CD4-positive, alpha-beta T cell treated with Interleukin-4 for 4 hours (primary cell): ENCODE results near the gene POU2AF2.
A peak's percentile ranks its signal among the peaks of the same experiment; 100 is the strongest.
"Not testable (repeated sequence)": the region's sequence is repeated elsewhere in the genome, so short reads cannot be mapped to it uniquely, and the experiment has no call there.

Experiments
- DNase-seq: peaks from one replicate; pipeline ENCODE4 v3.0.0-alpha.2; 2020

Gene POU2AF2, protein sequence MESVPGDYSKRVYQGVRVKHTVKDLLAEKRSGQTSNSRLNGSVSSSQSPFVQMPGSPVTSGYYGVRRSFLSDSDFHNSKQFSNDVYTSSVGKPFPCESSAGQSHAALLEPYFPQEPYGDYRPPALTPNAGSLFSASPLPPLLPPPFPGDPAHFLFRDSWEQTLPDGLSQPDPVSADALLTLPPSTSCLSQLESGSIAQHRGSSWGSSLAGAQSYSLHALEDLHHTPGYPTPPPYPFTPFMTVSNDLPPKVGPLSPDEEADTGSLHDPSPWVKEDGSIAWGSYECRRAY

DNA sequence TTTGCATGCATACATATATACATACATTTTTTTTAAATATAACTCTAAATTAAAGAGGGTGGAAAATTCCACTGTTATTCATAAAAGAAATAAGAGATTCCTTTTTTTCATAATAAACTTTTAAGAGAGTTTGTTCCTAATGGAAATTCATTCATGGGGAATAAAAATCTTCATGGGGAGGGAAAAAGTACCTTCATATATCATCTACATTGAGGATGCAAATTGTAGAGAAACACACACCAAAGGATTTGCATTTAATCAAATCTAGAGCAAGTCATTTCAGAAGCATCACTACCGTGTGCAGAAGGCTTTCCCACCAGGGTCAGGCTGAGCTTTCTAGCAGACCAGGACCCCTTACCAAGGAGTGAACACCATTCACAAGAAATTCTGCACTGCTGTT is at the start of gene POU2AF2:
POU2AF2 (plus strand) TSS at position 301 of the 400 bp plus-strand sequence. CDS start 129 bp downstream, outside the sequence.
- no peak for DNase-seq

DNA sequence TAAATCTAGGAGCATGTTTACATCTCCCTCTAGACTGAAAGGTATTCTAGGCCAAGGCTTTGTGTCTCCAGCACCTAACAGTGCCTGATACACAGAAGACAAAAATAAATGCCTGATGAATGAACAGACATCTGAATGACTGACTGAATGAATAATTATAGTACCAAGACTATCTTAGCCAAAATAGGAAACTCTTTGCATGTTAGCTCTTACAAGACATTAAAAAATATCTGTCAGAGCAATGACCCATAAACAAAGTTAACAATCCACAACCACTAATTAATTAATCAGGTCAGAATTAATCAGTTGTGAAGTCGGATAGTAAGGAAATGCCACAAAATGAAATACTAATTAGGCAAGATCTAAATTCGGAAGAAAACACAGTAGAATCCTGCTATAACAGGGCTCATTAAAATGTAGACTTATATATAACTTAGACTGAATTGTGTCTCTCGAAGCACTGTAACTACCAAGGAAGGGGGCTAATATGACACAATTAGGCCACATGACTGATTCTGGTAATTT is 45.5 kb upstream of the POU2AF2 start:
- DNase-seq: no peak

DNA sequence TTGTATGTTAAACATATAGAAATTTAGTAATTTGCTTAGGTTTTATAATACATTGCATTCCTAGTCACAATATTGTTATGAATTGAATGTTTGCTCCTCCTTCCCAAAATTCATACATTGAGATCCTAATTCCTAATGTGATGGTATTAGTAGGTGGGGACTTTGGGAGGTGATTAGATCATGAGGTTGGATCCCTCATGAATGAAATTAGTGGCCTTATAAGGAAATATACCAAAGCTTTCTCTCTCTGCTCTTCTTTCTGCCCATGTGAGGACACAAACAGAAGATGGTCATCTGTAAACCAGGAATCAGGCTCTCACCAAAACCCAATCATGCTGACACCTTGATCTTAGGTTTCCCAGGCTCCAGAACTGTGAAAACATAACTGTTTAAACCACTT is 41.3 kb upstream of the POU2AF2 start:
- DNase-seq: no peak

DNA sequence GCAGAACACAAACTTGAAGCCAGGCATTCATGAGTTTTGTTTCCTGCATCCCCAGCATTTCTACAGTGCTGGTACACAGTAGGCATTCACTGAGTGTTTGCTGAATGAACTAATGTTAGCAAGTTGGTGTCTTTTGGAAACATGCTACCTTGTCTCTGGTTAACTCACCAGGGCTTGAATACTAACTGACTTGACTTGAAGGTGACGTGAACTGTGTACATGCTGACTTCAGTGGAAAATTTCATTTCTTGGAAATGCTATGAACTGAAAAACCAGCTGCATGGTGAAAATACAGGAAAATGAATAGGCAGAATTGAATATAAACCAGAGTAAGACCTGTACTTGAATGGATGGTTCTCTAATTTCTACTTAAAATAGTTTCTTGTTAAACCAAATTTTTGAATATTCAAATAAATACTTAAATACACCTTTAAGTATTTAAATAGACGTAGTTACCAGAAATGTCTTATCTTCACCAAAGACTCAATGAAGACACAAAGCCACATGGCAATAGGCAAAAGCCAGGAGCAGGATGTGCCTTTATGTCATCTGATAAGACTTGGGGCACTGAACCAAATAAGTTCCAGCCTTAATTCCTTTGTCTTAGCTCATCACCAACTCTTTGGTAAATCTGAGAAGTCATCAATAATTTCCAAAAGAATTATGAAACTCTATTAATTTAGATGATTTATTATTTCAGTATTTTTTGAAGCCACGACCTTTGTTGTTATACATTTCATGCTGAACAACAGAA is 39.7 kb upstream of the POU2AF2 start:
- no peak for DNase-seq

DNA sequence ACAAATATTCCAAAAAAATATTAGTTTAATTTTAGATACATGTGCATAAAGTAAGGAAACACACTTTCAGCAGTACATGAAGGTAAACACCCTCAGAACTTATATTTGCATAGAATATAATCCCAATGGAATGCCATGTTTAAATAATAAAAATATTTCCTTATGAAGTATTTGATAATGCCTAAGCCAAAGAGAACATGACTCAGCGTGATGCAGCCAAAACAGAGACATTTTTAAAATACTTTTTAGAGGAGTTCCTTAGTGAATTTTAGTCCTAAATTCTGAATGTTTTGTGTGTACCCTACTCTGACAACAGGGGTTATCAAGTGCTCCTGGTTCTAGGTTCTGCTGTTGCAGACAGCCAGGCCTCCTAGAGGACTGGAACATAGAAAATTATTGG is 39.1 kb upstream of the POU2AF2 start:
- DNase-seq: no peak

DNA sequence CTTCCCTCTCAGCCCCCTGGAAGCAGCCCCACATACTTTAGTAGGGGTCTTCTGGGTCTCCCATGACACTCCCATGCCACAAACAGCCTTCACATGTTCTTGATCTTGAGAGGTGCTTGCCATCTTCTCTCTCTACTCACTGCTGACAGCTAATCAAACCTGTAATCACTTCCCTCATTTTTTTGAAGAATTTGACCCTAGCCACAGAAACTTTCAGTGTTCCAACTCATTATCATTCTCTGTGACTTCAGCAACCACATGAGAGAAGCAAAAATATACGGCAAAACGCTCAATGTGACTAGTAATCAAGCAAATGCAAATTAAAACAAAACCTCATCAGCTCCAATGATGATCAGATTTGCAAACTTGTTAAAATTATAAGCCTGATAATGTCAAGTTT is 38.3 kb upstream of the POU2AF2 start:
- DNase-seq: no peak

DNA sequence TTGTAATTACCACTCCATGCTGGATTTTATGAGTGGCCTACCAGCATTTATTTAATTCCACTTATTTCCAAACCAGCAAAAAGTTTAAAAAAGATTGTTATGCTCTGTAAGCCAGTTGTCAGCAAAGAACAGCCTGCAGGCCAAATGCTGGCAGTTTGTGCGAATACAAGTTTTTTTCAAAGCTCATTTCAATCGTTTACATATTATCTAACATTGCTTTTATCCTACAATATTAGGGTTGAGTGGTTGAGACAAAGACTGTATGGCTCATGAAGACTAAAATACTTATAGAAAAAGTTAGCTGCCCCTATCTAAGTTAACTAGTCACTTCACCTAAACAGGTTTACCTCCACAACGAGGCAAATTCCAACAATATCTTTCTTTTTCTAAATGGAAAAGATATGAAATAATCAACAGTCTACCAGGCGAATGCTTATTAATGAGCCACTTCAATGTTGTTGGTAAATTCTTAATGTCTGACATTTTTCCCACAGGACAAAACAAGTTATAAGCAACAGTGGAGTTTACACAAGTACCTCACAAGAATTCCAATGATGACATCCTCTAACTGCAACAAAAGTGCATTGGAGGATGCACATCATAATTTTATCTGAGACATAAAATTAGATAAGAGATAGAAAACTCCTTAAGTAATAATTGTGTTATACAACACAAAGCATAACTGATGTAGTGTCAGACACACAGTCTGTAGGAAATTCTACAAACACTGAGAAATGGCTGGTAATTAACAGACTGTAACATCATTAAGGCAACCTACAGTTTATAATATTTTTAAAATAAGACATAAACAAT is 35.8 kb upstream of the POU2AF2 start:
- no peak for DNase-seq

DNA sequence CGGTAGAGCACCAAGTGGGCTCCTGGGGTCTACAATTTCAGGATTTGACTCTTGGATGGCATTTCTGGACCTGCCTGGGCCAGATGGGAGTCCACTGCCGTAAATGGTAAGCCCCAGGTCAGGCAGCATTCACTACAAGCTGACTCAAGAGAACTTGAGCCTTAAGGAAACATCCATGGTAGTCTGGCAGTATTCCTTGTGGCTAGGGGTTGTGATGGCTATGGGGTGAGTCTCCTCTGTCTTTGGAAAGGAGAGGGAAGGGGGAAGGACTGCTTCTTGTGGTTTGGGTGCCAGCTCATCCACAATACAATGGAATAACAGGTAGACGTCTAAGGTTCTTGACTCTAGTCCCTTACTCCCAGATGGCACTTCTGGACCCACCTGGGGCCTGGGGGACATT is 32.3 kb upstream of the POU2AF2 start:
- no peak for DNase-seq

DNA sequence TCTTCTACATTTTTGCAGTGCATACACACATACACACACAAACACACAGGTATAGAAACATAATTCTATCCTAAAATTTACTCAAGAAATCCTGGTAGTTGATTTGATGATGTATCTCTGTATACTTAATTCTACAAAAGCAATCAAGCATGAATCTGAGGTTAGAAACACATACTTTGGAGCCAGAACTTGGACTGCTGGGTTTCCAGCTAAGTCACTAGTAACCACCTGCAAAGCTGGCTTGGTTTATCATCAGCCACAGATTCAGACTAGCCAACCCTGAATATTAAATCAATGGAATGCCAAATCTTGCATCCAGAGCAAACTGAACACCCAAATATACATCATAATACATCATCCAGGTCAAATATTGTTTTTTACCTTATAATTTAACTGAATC is 24.8 kb upstream of the POU2AF2 start:
- no peak for DNase-seq

DNA sequence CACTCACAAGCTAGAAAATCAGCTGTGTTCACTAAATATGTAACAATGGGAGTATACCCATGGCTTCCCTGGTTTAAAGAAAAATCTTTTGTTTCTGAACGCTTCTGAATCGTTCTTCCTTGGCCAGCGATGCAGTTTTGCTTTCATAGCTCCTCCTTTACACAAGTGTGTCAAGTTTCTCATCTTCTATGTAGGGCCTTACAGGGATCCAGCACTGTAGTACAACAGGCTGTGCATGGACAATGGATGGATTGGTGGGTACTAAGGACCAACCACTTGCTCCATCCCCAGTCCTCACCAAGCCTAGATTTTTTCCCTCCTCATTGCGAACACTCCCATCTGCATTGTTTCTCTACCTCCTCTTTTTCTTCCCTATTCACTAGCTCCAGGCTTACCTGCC is 24.3 kb upstream of the POU2AF2 start:
- no peak for DNase-seq

DNA sequence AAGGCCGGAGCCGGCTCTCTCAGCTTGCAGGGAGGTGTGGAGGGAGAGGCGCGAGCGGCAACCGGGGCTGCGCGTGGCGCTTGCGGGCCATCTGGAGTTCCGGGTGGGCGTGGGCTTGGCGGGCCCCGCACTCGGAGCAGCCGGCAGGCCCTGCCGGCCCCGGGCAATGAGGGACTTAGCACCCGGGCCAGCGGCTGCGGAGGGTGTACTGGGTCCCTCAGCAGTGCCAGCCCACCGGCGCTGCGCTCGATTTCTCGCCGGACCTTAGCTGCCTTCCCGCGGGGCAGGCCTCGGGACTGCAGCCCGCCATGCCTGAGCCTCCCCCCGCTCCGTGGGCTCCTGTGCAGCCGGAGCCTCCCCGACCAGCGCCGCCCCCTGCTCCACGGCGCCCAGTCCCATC is 23.6 kb upstream of the POU2AF2 start:
- not testable (repeated sequence) for DNase-seq

DNA sequence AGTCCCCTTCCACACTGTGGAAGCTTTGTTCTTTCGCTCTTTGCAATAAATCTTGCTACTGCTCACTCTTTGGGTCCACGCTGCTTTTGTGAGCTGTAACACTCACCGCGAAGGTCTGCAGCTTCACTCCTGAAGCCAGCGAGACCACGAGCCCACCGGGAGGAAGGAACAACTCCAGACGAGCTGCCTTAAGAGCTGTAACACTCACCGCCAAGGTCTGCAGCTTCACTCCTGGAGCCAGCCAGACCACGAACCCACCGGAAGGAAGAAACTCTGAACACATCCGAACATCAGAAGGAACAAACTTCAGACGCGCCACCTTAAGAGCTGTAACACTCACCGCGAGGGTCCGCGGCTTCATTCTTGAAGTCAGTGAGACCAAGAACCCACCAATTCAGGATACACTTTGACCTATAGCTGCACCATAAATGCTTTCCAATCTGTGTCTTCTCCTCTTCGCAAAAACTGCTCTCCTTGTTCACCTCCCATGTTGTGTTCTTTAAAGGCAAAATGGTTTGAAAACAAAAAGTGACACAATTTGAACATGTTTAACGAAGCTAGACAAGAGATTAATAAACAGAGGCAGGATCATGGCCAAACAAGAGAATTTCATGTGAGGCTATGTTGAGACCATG is 22.6 kb upstream of the POU2AF2 start:
- DNase-seq: peak; percentile 22

DNA sequence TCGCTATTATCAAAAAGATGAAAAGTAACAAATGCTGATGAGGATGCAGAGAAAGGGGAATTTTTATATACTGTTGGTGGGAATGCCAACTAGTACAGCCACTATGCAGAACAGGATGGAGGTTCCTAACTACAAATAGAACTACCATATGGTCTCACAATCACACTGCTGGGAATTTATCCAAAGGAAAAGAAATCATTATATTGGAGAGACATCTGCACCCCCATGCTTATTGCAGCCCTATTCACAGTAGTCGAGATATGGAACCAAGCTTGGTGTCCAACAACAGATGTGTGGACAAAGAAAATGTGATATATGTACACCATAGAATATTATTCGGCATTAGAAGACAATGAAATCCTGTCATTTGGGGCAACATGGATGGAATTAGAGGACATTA is 19.6 kb upstream of the POU2AF2 start:
- no peak for DNase-seq

DNA sequence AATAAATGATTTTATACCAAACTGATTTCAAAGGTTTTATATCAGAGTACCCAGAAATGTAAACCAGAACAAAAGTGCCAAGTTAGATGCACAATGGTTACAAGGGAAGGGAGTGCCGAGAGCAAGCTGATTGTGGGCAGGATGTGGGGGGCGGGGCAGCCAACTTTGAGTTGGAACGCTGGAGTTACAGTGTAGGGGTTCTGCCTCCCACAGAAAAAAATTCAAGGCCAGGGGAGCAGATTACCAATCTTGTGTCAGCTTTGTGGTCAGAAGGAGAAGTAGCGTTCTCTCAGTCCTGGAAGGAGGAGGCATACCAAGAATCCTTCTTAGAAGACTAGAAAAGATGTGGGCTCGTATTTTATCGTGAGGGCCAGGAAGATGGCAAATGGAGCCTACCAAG is 15.9 kb upstream of the POU2AF2 start:
- DNase-seq: peak; percentile 5

DNA sequence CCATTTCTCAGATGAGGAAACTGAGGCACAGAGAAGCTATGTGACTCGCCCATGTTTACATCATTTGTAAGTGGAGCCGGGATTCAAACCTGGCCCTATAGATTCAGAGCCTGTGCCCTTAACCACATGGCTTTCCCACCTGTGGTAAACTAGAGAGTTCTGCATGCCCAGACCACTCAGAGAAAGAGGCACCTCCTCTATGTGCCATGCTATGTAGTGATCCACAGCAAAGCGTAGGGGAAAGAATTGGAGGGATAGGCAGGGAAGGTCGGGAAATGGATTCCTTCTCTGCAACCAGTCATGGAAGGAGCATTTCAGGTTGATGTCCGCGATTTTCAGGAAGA is 15.4 kb upstream of the POU2AF2 start:
- no peak for DNase-seq

DNA sequence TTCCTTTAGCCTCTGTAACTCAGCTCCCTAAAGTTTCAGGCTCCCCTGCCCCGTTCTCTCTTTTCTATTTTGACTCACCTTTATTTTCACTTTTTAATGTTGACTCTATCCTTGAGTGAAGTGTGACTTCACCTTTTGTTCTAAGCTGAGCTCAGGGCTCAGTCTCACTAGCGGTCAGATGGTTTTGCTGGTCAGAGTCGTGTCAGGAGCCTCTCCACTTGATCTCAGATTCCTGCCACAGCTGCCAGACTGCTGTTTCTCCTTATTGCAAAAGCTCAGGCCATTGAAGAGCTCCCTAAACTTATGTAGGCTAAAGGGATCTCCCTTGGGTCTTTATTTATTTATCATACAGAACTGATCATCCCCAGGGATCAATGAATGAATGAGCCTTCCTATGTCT is 13.7 kb upstream of the POU2AF2 start:
- no peak for DNase-seq

DNA sequence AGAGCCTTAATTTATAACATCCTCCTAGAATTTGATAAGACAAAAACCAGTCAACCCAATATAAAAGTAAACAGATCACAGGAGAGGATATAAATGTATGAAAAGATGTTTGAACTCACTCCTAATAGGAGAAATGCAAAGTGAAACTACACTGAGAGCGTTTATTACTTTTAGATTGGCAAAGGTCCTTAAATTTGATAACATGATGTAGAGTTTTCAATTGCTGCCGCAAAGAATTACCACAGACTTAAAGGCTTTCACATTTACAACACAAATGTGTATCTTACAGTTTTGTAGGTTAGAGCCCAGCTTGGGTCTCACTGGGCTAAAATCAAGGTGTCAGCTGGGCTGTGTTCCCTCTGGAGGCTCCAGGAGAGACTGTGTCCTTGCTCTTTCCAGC is 9.1 kb upstream of the POU2AF2 start:
- DNase-seq: no peak

DNA sequence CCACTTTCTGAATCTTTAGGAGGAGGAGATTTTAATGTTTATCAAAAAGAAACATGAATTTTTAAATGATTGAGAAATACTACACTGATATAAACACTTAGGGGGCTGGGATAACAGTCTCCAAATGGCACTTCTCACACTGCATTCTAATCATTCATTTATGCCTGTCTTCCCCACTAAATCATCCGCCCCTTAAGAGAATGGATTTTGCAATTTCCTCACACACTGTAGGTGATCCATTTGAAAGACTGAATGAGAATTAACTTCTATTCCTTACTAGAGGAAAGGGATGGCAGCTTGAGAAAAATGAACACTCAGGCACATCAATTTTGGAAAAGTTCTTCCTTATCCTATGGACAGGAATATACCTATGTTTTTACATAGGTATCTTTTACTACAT is 7.6 kb upstream of the POU2AF2 start:
- DNase-seq: no peak

DNA sequence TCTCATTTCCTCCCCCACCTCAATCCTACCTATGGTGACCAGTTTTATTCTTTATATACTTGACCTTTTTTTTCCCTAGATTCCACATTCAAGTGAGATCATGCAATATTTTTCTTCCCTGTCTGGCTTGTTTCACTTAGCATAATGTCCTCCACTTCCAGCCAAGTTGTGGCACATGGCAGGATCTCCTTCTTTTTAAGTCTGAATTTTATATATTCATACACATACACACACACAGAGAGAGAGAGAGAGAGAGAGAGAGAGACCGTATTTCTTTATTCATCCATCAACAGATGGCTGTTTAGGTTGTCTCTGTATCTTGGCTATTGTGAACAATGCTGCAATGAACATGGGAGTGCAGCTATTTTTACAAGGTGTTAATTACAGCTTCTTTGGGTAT is 1.4 kb downstream of the POU2AF2 start:
- no peak for DNase-seq

DNA sequence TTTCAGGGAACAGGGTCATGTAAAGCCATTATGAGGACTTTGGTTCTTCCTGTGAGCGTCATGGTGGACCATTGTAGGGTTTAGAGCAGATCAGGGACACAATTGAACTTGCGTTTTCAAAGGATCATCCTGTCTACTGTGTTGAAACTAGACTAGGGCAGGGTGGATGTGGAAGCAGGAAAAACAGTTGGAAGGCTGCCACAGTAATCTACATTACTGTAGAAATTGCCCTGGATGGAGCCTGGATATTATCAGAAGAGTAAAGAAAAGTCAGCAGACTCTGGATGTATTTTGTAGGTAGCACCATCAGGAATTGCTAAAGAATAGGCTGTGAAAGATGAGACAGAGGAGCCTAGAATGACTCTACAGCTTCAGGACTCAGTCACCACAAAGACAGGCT is 5.4 kb downstream of the POU2AF2 start:
- no peak for DNase-seq

DNA sequence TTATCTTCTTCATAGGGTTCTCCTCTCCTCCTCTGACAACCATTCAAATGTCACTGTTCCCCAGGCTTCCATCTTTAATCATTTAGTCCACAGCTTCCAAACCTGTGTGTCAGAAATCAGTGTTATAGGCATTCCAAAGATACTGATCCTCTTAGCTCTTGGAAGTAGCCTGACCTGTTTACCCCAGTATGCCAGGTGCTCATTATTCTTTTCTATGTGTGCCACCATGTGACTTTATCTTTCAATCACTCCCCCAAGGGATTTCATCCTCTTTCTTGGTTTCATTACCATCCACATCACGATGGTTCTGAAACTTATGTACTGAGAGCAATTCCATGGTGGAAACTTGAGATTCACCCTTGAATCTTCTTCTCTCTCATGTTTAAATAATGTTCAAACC is 7.6 kb downstream of the POU2AF2 start:
- DNase-seq: no peak

DNA sequence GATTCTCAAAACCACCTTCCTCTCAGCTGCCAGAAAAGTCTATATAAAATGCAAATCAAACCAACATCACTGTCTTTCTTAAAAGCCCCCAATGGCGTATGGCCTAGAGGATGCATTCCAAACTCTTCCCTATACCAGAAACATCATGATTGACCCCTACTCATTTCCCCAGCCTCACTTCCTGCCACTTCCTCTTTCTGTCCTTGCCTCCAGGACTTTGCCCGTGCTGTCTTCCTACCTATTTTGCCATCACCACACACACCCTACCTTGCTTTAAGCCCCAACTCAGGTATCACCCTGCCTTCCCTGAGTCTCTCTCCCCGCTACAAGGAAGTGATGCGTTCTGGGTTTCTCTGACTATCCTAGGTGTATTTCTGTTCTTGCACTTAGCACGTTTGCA is 8.1 kb downstream of the POU2AF2 start:
- DNase-seq: no peak

DNA sequence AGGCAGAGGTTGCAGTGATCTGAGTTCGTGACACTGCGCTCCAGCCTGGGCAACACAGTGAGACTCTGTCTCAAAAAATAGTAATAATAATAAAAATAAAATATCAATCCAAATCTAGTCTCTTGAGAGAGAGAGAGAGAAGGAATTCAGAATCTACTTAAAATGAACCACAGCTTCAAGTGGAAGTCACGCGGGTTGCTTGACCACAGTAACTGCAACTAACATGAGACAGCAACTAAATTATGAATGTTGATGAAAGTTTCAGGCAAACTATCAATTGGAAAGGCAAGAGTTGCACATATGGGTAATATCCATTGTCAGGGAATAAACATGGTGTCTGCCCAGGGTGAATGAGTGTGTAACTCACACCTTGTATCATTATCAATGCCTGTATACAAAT is 12.5 kb downstream of the POU2AF2 start:
- no peak for DNase-seq
